LNCAP (cell line): ENCODE results near the gene VWA3B.

ENCODE experiments used
- TF ChIP-seq, protein P1 (sequence below): fragments of 450-650 bp; IDR thresholded peaks from 2 replicates; pipeline ENCODE4 v1.5.1; 2017; ENCODE audit warnings: mild to moderate bottlenecking

The VWA3B gene

DNA sequence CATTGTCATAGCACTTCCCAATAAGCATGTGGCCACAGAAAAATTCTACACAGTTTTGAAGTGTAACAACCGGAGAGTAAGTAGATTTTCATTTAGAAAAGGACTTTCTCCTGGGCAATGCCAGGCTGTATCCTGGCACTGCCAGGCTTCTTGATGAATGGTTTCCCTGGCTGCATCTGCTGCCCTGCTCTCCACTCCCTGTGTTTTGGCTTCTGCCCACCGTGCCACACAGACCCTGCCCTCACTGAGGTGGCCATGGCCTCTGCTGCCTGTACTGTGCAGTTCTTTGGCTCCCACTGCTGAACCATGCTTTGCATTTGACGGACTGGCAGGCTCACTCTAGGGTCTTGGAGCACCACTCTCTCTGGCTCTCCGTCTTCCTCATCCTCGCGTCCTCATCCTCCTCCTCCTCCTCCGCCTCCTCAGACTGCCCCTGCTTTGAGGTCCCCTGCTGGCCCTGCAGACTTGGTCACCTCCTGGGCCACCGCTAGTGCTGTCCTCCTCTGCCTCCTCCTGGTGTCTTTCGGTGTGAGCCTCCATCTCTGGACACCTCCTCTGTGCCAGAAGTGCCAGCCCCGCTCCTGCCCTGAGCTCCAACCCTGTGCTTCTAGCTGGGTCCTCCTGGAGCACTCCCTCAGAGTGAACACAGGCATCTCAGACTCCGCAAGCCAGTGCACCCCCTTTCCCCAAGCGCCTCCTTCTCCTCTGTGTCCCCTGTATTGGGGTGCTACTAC is 213.3 kb downstream of the VWA3B start:
- TF ChIP-seq, protein P1, sequence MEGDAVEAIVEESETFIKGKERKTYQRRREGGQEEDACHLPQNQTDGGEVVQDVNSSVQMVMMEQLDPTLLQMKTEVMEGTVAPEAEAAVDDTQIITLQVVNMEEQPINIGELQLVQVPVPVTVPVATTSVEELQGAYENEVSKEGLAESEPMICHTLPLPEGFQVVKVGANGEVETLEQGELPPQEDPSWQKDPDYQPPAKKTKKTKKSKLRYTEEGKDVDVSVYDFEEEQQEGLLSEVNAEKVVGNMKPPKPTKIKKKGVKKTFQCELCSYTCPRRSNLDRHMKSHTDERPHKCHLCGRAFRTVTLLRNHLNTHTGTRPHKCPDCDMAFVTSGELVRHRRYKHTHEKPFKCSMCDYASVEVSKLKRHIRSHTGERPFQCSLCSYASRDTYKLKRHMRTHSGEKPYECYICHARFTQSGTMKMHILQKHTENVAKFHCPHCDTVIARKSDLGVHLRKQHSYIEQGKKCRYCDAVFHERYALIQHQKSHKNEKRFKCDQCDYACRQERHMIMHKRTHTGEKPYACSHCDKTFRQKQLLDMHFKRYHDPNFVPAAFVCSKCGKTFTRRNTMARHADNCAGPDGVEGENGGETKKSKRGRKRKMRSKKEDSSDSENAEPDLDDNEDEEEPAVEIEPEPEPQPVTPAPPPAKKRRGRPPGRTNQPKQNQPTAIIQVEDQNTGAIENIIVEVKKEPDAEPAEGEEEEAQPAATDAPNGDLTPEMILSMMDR, result no peak

DNA sequence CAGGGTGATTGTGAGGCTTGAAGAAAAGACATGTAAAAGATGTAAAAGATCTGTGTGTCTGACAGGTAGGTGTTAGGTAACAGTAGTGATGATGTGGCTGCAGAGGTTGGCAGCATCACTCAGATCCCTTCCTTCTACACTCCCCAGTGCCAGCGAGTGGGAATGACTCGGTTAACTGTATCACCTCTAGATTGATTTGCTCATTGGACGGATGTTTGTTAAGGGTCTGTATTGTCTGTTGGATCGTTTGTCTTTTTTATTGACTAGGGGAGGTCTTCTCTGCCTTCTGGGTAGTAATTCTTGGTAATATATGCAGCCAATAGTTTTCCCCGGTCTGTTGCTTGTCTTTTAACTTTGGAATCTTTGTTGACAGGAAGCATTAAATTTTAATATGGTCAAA is 214.5 kb downstream of the VWA3B start:
- TF ChIP-seq, protein P1, result no peak

DNA sequence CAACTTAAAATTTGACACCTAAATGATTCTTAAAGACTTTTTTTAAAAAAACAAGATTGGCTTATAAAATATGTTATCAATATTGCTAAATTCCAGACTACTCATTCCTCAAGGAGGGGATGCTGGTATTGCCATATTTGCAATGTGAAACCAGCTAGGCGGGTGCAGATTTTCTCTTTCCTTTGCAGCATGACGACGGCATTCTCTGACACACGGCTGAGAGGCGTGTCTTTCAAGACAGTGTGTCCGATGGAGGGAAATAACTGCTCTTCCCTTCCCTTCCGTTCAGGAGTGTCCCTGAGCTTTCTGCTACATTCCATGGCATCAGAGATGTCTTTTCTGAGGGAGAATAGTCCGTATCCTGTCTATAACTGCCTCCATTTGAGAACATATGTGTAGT is 221.1 kb downstream of the VWA3B start:
- TF ChIP-seq, protein P1, result no peak

DNA sequence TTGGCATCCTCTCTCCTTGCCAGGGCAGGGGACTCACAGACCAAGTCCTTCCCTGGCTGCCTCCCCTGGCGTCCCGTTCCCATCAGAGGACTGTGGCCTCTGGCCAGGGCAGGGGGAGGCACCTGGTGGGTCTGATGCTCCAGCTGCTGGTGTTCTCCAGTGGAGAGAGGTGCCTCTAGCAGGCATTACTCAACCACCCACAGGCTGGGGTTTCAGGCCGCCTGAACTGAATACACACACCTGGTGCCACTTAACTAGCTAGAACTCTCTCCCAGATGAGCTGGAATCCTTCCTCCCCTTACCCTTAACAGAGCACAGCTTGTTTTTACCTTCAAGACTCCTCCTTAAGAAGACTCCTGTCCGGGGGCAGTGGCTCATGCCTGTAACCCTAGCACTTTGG is 221.6 kb downstream of the VWA3B start:
- TF ChIP-seq, protein P1, result no peak

DNA sequence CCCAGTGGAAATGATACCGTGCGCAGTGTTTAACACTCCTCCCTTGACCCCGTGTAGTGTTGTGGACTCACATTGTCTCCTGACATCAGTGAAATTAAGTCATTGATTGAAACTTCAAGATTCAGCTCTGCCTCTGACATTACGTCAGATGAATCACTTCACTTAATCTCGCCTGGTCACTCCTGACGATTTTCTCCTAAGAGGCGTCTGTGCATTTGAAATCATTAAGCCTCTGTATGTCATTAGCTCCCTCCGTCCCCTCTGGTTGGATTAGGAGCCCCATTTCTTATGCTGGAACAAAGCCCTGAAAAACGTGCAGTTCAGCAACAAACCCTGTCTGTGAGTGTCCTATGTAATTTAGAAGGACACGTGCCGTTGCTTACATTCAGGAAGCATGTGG is 222.6 kb downstream of the VWA3B start:
- TF ChIP-seq, protein P1, result no peak

DNA sequence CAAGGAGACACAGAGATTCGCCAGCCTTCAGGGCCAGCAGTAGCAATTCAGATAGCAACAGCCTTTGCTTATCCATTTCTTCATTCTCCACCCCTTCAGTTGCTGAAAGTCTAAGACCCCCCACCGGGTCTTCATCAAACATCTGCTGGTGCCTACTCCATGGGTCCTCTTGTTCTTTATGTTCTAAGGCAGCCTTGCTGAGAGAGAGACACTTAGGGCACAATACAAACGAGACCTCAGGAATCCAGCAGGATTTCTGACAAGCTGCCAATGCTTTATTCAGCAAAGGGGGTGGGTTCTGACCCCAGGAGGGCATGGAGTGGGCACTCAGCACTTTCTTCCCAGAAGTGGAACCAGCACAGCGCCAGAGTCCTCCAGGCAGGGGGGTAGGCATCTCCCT is 223.0 kb downstream of the VWA3B start:
- TF ChIP-seq, protein P1, result no peak

DNA sequence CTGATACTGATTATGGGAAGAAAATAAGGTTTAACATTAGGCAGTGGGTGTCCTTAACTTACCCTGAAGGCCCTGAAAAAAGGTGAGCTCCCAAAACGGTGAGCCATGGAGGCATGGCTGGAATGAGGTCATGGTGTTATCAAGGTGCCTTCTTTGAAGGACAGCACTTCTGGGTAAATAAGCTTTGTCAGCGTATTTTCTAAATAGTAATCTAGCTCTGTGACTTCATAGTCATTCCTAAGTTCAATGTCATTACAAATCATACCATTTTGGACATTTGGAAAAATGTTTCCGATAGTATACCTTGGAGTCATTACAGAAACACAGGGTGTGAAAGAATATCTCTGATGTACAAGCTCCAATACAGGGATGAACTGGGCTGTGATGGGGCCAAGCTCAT is 224.1 kb downstream of the VWA3B start:
- TF ChIP-seq, protein P1, result no peak
